DMS53 treated with DMSO at 0.1 percent for 48 hours (cell line): ENCODE data around the gene MSH5.

Experiments
- DNase-seq: peaks from one replicate; lab custom pipeline; 2025; ENCODE audit not compliant: unreplicated experiment; lab: John Stamatoyannopoulos, UW

Gene MSH5

DNA sequence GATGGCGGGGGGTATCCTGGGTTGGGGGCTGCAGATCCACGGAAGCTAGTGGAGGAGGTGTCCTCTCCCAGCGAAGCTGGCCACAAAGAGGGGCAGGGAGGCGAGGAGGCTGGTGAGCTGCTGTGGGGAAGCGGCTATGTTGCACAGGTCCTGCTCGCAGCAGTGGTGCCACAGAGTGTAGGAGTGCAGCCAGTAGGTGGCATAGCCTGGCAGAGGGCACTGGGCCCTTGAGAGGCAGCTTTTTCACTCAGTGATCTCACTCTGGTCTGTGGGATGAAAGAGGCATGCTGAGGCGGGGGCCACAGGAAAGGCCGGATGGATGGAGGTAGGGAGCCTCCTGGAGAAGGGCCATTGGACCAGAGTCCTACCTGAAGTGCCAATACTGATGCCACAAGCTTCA, 27.5 kb upstream of the MSH5 start:
- DNase-seq, result no peak

DNA sequence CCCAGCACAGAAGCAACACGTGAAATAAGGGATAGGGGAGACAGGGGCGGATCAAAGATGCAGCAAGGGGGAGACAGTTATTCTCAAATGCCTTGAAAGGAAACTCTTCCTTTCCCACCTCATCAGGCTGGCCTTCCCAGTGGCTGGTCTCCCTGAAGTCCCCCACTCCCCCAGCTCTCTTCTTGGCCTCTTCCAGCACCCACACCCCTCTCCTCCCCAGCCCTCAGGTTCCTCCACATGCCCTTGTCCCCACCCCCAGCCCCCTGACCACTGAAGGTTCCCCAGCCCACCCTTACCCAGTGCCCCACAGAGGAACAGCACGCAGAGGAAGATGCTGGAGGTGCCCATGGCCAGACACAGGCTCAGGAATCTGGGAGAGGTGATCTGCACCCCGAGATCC, 26.3 kb upstream of the MSH5 start:
- no peak for DNase-seq

DNA sequence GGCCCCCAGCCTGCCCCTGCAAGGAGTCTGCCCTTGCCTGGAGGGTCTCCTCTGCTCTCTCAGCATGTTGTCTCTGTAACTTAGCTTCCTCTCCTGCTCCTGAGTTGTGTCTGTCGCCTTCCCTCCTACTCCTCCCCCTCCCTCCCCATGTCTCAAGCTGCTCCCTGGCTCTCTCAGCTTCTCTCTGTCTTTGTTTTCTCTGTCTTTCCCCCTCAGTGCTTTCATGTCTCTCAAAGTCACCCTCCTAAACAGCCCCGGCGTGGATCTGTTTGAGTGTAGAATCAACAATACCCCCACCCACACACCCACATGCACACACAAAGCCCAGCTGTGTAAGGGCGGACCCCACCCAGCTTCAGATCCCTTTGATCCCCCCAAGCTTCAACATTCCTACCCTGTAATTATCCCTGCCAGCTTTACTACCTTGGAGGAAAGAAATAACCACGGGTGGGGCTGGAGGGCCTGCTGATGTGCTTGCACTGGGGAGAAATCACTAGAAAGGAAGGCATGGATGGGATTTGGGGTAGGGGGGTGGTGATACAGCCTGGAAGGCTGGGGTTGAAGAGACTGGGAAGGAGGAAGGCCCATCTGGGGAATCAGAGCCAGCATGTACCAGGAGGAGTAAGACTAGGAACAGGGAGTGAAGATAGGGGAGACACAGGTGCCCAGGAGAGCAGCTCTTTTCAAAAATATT, 25.7 kb upstream of the MSH5 start:
- no peak for DNase-seq

- DNase-seq, result no peak
Measured at GRCh38 chr6:31715022-31715958, 24.5 kb upstream of the MSH5 start, which contains the start of gene LY6G6D. Gene LY6G6D, plus strand, starts transcription at chr6:31715348. Its CDS starts 8 bp downstream, at chr6:31715356.

- peak; percentile 5 for DNase-seq
Measured at GRCh38 chr6:31717499-31718222, 22.1 kb upstream of the MSH5 start.

GRCh38 chr6:31718265-31718664, 21.5 kb upstream of the MSH5 start:
- DNase-seq, result peak; percentile 85

- no peak for DNase-seq
Measured at GRCh38 chr6:31719001-31719400, 20.8 kb upstream of the MSH5 start.

- DNase-seq, result no peak
Measured at GRCh38 chr6:31720196-31720770, 19.5 kb upstream of the MSH5 start.

DNA sequence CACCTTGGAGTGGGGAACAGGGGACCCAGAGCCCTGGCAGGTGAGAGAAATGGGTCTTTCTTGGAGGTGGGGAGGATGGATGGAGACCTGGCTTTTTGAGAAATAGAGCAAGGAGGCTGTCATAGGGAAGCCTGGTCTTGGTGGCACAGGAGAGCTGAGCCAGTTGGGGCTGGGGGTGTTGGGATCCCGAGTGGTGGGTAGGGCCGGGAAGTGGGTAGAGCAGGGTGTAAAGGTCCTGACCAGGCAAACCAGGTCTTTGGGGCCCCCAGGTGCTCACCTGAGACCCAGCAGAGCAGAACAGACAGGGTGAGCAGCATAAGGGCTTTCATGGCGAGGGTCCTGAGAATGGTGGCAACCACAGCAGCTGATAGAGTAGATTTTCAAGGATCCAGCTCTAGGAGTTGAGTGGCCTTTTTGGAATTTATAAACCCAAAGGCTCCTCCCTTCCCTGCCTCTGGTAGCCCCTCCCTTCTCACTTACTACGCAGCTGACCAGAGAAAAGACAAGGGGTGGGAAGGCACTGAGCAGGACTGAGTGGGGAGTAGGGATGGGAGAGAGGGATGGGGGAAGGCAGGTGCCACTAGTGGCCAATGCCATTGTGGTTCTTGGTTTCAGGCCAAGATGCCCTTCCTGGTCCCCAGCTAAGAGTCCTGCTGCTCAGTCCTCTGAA, 18.3 kb upstream of the MSH5 start, which contains the start of gene LY6G6C:
LY6G6C (minus strand) TSS at position 396 of the 670 bp plus-strand sequence; CDS start at position 329, 67 bp downstream.
- no peak for DNase-seq

DNA sequence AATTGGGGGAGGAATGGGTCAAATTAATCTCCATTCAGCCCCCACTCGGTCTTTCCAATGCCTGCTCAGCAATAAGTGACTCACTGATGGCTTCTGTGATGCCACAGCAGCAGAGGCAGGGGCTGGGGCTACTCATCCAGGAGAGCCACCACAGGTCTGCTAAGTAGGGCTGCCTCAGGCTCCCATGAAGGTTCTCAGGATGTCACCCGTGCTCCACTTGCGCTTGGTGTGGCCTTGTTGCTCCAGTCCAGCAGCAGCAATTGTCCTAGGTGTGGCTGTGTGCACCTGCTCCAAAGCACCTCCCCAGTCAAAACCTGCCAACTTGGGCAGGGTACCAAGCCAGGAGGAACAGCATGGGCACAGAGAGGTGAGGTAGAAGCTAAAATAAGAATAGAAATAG, 17.6 kb upstream of the MSH5 start:
- no peak for DNase-seq

DNA sequence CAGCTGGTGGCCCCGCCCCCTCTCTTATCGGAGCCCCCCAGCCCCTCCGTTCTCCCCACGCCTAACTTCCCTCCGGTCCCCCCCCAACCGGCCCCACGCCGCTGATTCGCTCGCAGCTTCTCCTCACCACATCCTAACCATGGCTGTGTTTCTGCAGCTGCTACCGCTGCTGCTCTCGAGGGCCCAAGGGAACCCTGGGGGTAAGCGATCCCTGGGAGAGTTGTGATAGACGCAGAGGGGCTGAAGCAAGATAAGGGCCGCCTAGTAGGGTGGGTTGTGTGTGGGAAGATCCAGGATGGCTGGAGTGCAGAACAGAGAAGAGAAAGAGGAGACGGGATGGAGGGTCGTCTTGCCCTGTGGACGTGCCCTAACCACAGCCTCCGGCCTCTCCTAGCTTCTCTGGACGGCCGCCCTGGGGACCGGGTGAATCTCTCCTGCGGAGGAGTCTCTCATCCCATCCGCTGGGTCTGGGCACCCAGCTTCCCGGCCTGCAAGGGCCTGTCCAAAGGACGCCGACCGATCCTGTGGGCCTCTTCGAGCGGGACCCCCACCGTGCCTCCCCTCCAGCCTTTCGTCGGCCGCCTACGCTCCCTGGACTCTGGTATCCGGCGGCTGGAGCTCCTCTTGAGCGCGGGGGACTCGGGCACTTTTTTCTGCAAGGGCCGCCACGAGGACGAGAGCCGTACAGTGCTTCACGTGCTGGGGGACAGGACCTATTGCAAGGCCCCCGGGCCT, 16.4 kb upstream of the MSH5 start, which contains the start of gene MPIG6B:
MPIG6B (plus strand) TSS at position 129 of the 735 bp plus-strand sequence; CDS start at position 140, 11 bp downstream.
- DNase-seq, result no peak

DNA sequence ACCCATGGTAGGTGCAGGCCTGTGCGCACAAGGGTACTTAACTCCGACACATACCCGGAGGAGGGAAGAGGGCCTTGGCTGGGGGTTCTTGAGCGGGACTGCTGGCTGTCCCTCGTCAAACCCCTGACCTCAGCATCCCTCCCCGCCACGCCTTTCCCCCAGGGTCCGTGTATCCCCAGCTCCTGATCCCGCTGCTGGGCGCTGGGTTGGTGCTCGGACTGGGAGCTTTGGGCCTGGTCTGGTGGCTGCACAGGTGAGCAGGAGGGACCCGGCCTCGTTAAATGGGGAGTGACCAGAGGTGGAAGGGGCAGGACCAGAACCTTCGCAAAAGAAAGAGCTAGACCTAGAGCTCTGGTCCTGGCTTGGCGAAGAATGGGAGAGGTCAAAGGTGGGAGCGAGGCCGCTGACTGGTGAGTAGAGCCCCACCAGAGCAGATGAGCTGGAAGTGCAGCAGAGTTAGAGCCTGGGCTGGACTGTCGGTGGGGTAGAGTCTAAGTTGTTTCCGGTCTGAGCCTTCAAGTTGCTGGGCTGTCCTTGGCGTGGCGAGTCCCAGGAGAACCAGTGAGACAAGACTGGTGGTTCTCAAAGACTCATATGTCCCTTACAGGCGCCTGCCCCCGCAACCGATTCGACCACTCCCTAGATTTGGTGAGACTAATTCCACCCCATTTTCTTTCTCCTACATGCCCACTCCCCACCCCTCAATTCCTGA, 15.7 kb upstream of the MSH5 start:
- no peak for DNase-seq

DNA sequence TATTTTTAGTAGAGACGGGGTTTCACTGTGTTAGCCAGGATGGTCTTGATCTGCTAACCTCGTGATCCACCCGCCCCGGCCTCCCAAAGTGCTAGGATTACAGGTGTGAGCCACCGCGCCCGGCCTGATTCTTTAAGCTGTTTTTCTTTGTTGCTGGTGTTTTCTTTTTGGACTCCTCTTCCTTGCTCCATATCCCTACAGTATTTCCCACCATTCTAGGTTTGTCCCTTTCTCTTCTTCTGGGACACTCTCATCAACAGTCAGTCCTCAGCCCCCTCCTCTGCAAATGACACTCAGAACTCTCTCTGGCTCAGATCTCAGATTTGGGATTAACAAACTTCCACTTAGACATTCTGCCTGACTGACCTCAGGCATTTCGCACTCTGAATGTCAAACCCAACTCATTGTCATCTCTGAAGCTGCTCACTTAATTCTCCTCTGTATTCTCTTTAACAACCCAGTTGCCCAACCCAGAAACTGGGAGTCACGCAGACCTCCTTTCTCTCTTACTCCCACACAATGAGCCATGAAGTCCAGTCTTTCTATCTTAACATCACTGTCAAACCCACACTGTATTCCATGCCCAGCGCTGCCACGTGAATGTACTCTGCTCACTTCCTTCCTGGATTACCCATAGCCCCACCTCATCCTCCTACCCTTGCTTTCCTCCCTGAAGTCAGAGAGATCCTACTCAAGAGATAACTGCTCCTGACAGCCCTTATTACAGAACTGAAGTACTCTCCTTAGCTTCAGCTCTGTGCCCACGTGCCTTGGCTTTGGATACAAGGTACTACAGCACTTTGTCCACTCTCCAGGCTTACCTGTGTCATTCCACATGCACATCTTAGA, 14.1 kb upstream of the MSH5 start:
- no peak for DNase-seq

DNA sequence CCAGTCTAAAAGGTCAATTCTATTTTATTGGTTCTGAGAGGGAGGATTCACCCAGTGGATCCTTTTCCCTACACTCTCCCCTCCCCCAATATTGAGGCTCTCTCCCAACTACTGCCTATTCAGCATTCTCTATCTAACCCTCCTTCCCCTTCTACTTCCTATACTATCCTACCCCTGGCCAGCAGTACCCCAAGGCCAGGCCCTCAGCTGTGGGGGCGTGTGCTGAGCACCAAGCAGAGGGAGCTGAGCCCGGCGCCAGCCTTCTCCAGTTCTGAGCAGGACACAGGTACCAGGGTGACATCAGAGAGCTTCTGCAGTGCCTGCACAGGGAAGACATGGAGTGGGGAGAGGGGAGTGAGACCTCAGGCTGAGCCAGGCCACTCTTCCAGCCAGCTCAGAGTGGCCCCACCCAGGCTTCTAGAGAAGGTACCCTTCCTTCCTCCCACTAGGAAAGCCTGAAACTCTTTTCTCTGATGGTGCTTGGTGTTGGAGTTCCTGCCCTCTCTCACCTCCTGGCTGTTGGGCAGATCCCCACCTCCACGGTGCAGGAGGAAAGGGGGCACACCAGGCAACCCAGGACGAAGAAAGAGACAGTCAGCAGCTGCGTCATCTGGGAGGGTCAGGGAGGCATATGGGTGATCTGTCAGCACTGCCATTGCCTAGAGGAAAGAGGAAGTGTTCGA, 12.6 kb upstream of the MSH5 start:
- DNase-seq, result no peak

- no peak for DNase-seq
Measured at GRCh38 chr6:31727717-31728671, 11.8 kb upstream of the MSH5 start.

DNA sequence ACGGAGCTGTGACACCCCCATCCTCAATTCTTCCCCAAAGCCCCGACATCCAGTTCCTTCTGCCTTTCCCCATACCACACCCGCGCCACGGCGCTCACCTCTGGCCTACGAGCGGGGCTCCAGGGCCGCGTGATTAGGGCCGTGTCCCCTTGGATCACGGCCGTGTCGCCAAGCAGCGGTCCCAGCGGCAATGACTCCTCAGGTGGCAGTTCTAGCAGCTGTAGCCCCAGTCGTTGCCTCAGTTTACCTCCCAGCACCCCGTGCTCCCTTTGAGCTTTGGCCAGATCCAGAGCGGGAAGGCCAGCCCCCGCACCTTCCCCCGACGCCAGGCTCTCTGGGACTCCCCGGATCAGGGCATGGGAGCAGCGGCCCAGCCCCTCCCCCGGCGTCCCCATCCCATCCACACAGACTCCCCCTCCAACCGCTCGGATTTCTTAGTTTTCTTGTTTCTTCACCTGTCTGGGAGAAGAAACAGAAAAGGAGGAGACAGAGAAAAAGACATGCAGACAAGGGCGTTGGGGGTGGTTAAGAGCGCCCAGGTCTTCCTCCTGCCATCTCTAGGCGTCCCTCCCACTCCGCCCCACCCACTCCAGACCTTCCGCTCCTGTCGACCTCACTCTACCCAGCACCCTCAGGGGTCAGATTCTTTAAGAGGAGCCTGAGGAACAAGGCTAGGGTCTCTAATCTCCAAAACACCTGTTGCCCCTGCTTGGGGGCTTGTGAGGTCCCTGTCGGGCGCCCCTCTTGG, 10.9 kb upstream of the MSH5 start, which contains the start of gene DDAH2:
DDAH2 (minus strand) TSS at position 533 of the 748 bp plus-strand sequence; CDS start at position 395, 138 bp downstream.
- no peak for DNase-seq
